GM18526 (cell line): ENCODE results near the gene NUDT3.

Source experiments
- POLR2A ChIP-seq: IDR thresholded peaks from 3 replicates; pipeline ENCODE4 v1.6.1; 2011; ENCODE audit not compliant: insufficient read length; ENCODE audit errors: extremely low read depth

NUDT3 gene

GRCh38 chr6:34383656-34384320, 8.7 kb downstream of the NUDT3 start:
- no peak for TF ChIP-seq POLR2A

- no peak for TF ChIP-seq POLR2A
These were observed 9.3 kb downstream of the NUDT3 start for GRCh38 chr6:34383161-34383631.

- TF ChIP-seq POLR2A, result no peak
These were observed 11.4 kb downstream of the NUDT3 start for GRCh38 chr6:34381081-34381480.

- TF ChIP-seq POLR2A, result no peak
These were observed 14.0 kb downstream of the NUDT3 start for GRCh38 chr6:34378470-34378869.

- TF ChIP-seq POLR2A, result no peak
These were observed 14.5 kb downstream of the NUDT3 start for GRCh38 chr6:34377984-34378383.

- TF ChIP-seq POLR2A, result no peak
These were observed 16.6 kb downstream of the NUDT3 start for GRCh38 chr6:34375833-34376232.

- no peak for TF ChIP-seq POLR2A
These were observed 18.0 kb downstream of the NUDT3 start for GRCh38 chr6:34374508-34374907.

GRCh38 chr6:34374069-34374468, 18.4 kb downstream of the NUDT3 start:
- no peak for TF ChIP-seq POLR2A

GRCh38 chr6:34373511-34373910, 19.0 kb downstream of the NUDT3 start:
- TF ChIP-seq POLR2A, result no peak

- no peak for TF ChIP-seq POLR2A
These were observed 22.1 kb downstream of the NUDT3 start for GRCh38 chr6:34370361-34370760.

GRCh38 chr6:34369385-34369784, 23.1 kb downstream of the NUDT3 start:
- TF ChIP-seq POLR2A, result no peak

GRCh38 chr6:34366639-34366921, 25.9 kb downstream of the NUDT3 start:
- TF ChIP-seq POLR2A, result no peak

GRCh38 chr6:34362909-34363680, 29.4 kb downstream of the NUDT3 start:
- TF ChIP-seq POLR2A, result no peak

GRCh38 chr6:34362176-34362575, 30.3 kb downstream of the NUDT3 start:
- TF ChIP-seq POLR2A, result no peak

GRCh38 chr6:34360556-34360955, 31.9 kb downstream of the NUDT3 start:
- no peak for TF ChIP-seq POLR2A

- TF ChIP-seq POLR2A, result no peak
These were observed 32.9 kb downstream of the NUDT3 start for GRCh38 chr6:34359418-34360158.
